Right lobe of liver (tissue), 6 donors: Measurements from ENCODE around the gene FBLIM1. TPM values are rescaled to one million over a fixed set of nuclear protein-coding genes. Genes with fewer than 3 reads are reported as not detected.
"Not testable (repeated sequence)": the region's sequence is repeated elsewhere in the genome, so short reads cannot be mapped to it uniquely, and the experiment has no call there.

Experiments used
- ATAC-seq, 4 donors: fragments of 200-7000 bp; cut with Tn5 transposase; one replicate each; pipeline ENCODE4 v1.9.1; 2020; ENCODE audit warnings: mild to moderate bottlenecking in 4 of 4, moderate library complexity in 4 of 4
- DNase-seq, 3 donors: peaks; one replicate each; pipeline ENCODE4 v3.0.0-alpha.2; 2020
- H3K27ac ChIP-seq, 3 donors: fragments of 200-600 bp; one replicate each; pipeline ENCODE4 v1.8.0; 2022
- H3K27me3 ChIP-seq, 2 donors: fragments of 200-600 bp; one replicate each; pipeline ENCODE4 v1.8.0; 2022
- H3K36me3 ChIP-seq, 4 donors: fragments of 200-600 bp; sonication (generic) in 1 of 4; one replicate each; pipeline versions ENCODE4 v1.5.1 to v1.8.0; 2017 to 2022; ENCODE audit warnings: control low read depth in 1 of 4
- H3K4me1 ChIP-seq, 4 donors: fragments of 200-600 bp; sonication (generic) in 1 of 4; one replicate each; pipeline versions ENCODE4 v1.5.1 to v1.8.0; 2017 to 2022; ENCODE audit warnings: control low read depth in 1 of 4
- H3K4me3 ChIP-seq, 3 donors: fragments of 200-600 bp; one replicate each; pipeline ENCODE4 v1.8.0; 2022
- H3K9me3 ChIP-seq, 4 donors: fragments of 200-600 bp; sonication (generic) in 1 of 4; one replicate each; pipeline versions ENCODE4 v1.5.1 to v1.8.0; 2017 to 2022; ENCODE audit warnings: control low read depth in 1 of 4
- CTCF ChIP-seq, 4 donors: fragments of 200-600 bp in 3 of 4; fragments of 450-650 bp in 1 of 4; IDR thresholded peaks; one replicate each; pipeline versions ENCODE4 v1.5.1 to v1.8.0; 2016 to 2022; ENCODE audit warnings: antibody characterized with exemption in 4 of 4, mild to moderate bottlenecking in 2 of 4
- POLR2A ChIP-seq: fragments of 450-650 bp; IDR thresholded peaks from one replicate; pipeline ENCODE4 v1.6.1; 2017; ENCODE audit warnings: antibody characterized with exemption, mild to moderate bottlenecking
- WGBS: methylation state at CpG from one replicate; pipeline ENCODE4 v1.1.6; 2018; ENCODE audit warnings: low coverage, low lambda C conversion rate; ENCODE audit not compliant: insufficient coverage; ENCODE audit errors: missing lambda C conversion rate; 5-methylcytosine and 5-hydroxymethylcytosine counted together
- intact Hi-C, 2 donors: fragments of 100-400 bp; cut with DNase I; formaldehyde crosslinking; loops; one replicate each; pipeline versions ENCODE4 v1.11.2 to v1.14.1; 2022
- total RNA-seq, 6 experiments: library from RNA; depleted of rRNA in 2 of 6; stranded (reverse); fragments of >200 nt in 2 of 6; fragmentation: NEBNext Ultra II Directional in 3 of 6; extraction: Animal tissue kit (Norgen Biotek cat#: 25700) in 3 of 6; gene quantifications; one replicate each; pipeline versions ENCODE4 v1.1.0 to v1.2.4, GENCODE V29; 2016 to 2023
- donor health status: DM: no; HTN: yes; CAD: no.
- donor health status: DM: no; HTN: no; CAD: no.
- donor health status: DM: no; HTN: no; CAD: no.
- donor health status: DM: no; HTN: yes; CAD: no.
- donor health status: DM: no; HTN: yes; CAD: no.

FBLIM1 gene
- total RNA-seq, 6 experiments from 2014 or later: 4.0 to 13.1 (median 6.0) TPM

GRCh38 chr1:15804060-15804459, 45.5 kb downstream of the FBLIM1 start:
- Histone ChIP-seq H3K4me3 (no peak overlapping the region), H3K9me3 (no peaks in the 10 kb centered on the region), H3K4me1 (peaks cover 0 to 19% (median 5%) of the 10 kb centered on the region in 4 donors), H3K27me3 (no peaks in the 10 kb centered on the region), H3K36me3 (no peaks in the 10 kb centered on the region), H3K27ac (no peak overlapping the region)
- intact Hi-C loops: no loop called here
- no peak for DNase-seq
- 72% methylated on average over 8 of the region's 8 CpGs for WGBS
- no peak for ATAC-seq
- TF ChIP-seq CTCF (IDR thresholded peaks at IDR 0.05) (no peak), POLR2A (no peak)

- Histone ChIP-seq H3K4me1 (no peaks in the 10 kb centered on the region), H3K9me3 (no peaks in the 10 kb centered on the region), H3K27ac (no peak overlapping the region), H3K36me3 (no peaks in the 10 kb centered on the region), H3K4me3 (no peak overlapping the region), H3K27me3 (no peaks in the 10 kb centered on the region)
- WGBS: 88% methylated on average over 10 of the region's 10 CpGs
- TF ChIP-seq POLR2A: no peak
- no peak for TF ChIP-seq CTCF (IDR thresholded peaks at IDR 0.05)
- ATAC-seq (no peak), DNase-seq (no peak)
- intact Hi-C loops: loop anchor here in 1 of 2 donors (5.0 kb wide), 1 partner anchor 185 kb away; no protein-coding TSS in a partner anchor
These were observed 48.5 kb downstream of the FBLIM1 start for GRCh38 chr1:15807121-15807520.

GRCh38 chr1:15807549-15807948, 49.0 kb downstream of the FBLIM1 start, which contains the start of gene UQCRHL:
Gene UQCRHL, minus strand, starts transcription at chr1:15807649. Its CDS starts 0 bp downstream, at chr1:15807649.
- not testable (repeated sequence) for H3K27me3 ChIP-seq, H3K27ac ChIP-seq, DNase-seq, H3K4me3 ChIP-seq, H3K9me3 ChIP-seq, ATAC-seq, H3K36me3 ChIP-seq, H3K4me1 ChIP-seq
- intact Hi-C loops: loop anchor here in 1 of 2 donors (5.0 kb wide), 1 partner anchor 185 kb away; no protein-coding TSS in a partner anchor
- WGBS: 87% methylated on average over 9 of the region's 11 CpGs

- ATAC-seq (no peak), DNase-seq (no peak)
- Histone ChIP-seq H3K4me1 (no peaks in the 10 kb centered on the region), H3K36me3 (no peaks in the 10 kb centered on the region), H3K9me3 (no peaks in the 10 kb centered on the region), H3K27ac (no peak overlapping the region), H3K4me3 (no peak overlapping the region), H3K27me3 (no peaks in the 10 kb centered on the region)
- intact Hi-C loops: loop anchor here in 1 of 2 donors (5.0 kb wide), 1 partner anchor 183 kb away; no protein-coding TSS in a partner anchor
- 67% methylated on average over 1 of the region's 1 CpG for WGBS
- TF ChIP-seq POLR2A (no peak), CTCF (IDR thresholded peaks at IDR 0.05) (no peak)
These were observed 50.4 kb downstream of the FBLIM1 start for GRCh38 chr1:15808955-15809354.

GRCh38 chr1:15810073-15810472, 51.5 kb downstream of the FBLIM1 start:
- no peaks in the 10 kb centered on the region for H3K9me3 ChIP-seq
- H3K4me3 ChIP-seq: no peak overlapping the region
- H3K27ac ChIP-seq: no peak overlapping the region
- no peaks in the 10 kb centered on the region for H3K36me3 ChIP-seq
- 67% methylated on average over 1 of the region's 1 CpG for WGBS
- H3K4me1 ChIP-seq: no peaks in the 10 kb centered on the region
- ATAC-seq: no peak
- no peak for TF ChIP-seq POLR2A
- no peak for TF ChIP-seq CTCF (IDR thresholded peaks at IDR 0.05)
- DNase-seq: no peak
- H3K27me3 ChIP-seq: no peaks in the 10 kb centered on the region
- intact Hi-C loops: no loop called here
